ENCODE measurements around the gene TOR4A.

The TOR4A gene

GRCh38 chr9:137299203-137299565 is 21.7 kb downstream of the TOR4A start:
- DNase-seq (ENCODE audit: low read depth): peak; percentile 19
- TF ChIP-seq CTCF (IDR thresholded peaks at IDR 0.05; ENCODE audit: insufficient read depth, low read depth, low read length, missing control alignments): no peak
- no peak overlapping the region for H3K4me3 ChIP-seq (ENCODE audit: low read length)

GRCh38 chr9:137299938-137300337 is 22.4 kb downstream of the TOR4A start:
- TF ChIP-seq CTCF (IDR thresholded peaks at IDR 0.05; ENCODE audit: insufficient read depth, low read depth, low read length, missing control alignments): no peak
- H3K4me3 ChIP-seq (ENCODE audit: low read length): peak overlapping the region; percentile 66
- DNase-seq (ENCODE audit: low read depth): no peak

DNA sequence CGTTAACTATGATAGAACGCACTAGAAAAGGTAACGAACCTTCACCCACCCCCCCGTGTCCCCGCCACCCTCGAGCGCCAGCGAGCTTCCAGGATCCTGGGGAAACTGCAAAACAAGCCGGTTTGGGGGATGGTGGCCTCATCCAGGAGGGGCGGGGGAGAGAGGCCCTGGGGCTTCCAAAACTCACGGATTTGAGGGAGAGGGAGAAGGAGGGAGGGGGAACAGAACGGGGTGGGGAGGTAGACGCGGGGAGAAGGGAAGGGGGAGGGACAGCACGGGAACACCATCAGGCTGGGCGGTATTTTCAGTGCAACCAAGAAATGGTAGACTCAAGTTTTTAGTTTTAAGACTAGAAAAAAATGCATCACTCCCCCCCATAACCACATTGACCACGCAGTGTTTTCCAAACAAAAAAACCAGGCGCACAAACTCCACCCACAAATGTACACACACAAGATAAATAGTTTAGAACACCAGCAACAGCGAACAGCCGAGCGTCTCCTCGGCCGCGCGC is 23.1 kb downstream of the TOR4A start:
- no peak for DNase-seq (ENCODE audit: low read depth)
- TF ChIP-seq CTCF (IDR thresholded peaks at IDR 0.05; ENCODE audit: insufficient read depth, low read depth, low read length, missing control alignments): no peak

GRCh38 chr9:137301081-137301947 is 23.8 kb downstream of the TOR4A start:
- no peak for TF ChIP-seq CTCF (IDR thresholded peaks at IDR 0.05; ENCODE audit: insufficient read depth, low read depth, low read length, missing control alignments)
- DNase-seq (ENCODE audit: low read depth): peak; percentile 62
- H3K4me3 ChIP-seq (ENCODE audit: low read length): peak overlapping the region; percentile 66

More for the DNA sequence above, 23.1 kb downstream of the TOR4A start:
- H3K4me3 ChIP-seq (ENCODE audit: low read length): peak overlapping the region; percentile 66

DNA sequence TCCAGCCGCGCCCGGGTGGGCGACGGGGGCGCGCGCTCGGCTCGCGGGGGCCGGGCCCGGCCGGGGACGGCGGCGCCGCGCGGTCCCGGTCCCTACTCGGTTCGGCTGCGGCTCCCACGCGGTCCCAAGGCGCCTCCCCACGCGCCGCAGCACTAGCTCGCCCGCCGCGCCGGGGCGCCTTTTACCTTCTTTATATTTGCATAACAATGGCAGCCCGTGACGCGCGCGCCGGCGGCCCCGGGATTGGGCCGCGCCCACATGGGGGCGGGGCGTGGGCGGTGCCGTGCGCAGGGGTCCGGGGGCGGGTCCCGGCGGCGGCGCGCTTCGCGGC is 24.6 kb downstream of the TOR4A start, which contains the start of gene NRARP:
NRARP (minus strand) TSS at position 154 of the 331 bp plus-strand sequence. CDS start 343 bp downstream, outside the sequence.
- peak within 1 kb of the TSS; percentile 66 for H3K4me3 ChIP-seq (ENCODE audit: low read length)
- TF ChIP-seq CTCF (IDR thresholded peaks at IDR 0.05; ENCODE audit: insufficient read depth, low read depth, low read length, missing control alignments): no peak
- peak; percentile 89 for DNase-seq (ENCODE audit: low read depth)

DNA sequence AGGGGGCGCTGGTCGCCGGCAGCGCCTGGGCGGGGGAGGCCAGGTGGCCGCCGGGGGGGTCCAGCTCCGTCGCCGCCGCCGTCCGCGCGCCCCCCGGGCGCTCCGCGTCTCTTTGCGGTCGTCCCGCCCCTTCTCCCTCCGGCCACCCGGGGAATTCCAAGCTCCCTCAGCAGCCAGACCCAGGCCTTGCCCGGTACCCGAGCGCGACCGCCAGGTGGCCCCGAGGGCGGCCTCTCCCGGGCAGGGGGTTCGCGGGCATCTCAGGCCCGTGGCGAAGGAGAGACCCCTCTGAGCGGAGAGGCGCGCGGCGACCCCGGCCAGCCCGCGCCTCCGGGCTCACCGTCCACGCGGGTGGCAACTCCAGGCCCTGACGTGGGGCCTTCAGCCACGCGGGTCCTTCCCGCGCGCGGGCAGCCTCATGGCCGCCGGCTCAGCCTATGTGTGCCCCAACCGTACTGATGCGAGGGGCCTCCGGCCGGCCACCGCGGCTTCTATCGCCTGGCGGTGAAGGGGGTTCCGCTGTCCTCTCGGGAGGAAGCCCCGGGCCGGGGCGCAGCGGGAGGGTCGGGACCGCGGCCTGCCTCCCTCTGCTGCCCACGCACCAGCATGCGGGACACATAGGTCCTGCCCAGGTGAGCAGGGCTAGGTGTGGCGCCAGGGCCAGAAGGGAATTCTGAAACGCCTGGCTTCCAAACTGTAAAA is 25.1 kb downstream of the TOR4A start:
- peak; percentile 32 for TF ChIP-seq CTCF (IDR thresholded peaks at IDR 0.05; ENCODE audit: insufficient read depth, low read depth, low read length, missing control alignments)
- DNase-seq (ENCODE audit: low read depth): no peak
- peak overlapping the region; percentile 36 for H3K4me3 ChIP-seq (ENCODE audit: low read length)
